GM12878 (cell line): ENCODE data around the gene WRAP73. TPM values are rescaled to one million over a fixed set of nuclear protein-coding genes. Genes with fewer than 3 reads are reported as not detected.
A peak's percentile ranks its signal among the peaks of the same experiment; 100 is the strongest.

Source experiments
- NFXL1 ChIP-seq: fragments of 450-650 bp; IDR thresholded peaks from 2 replicates; pipeline ENCODE4 v1.6.1; 2017; ENCODE audit warnings: antibody characterized with exemption, mild to moderate bottlenecking, borderline replicate concordance
- NR2C2 ChIP-seq: IDR thresholded peaks from 2 replicates; pipeline ENCODE4 v1.6.1; 2011; ENCODE audit warnings: borderline replicate concordance, low read depth; ENCODE audit not compliant: control insufficient read depth, insufficient read length
- PKNOX1 ChIP-seq: fragments of 450-650 bp; IDR thresholded peaks from 2 replicates; pipeline ENCODE4 v1.6.1; 2016; ENCODE audit warnings: mild to moderate bottlenecking
- POLR2AphosphoS5 ChIP-seq: IDR thresholded peaks from 2 replicates; pipeline ENCODE4 v1.6.1; 2011; ENCODE audit warnings: mild to moderate bottlenecking, low read length, inconsistent platforms
- RAD21 ChIP-seq: IDR thresholded peaks from 2 replicates; pipeline ENCODE4 v1.6.1; 2011; ENCODE audit warnings: mild to moderate bottlenecking, low read depth, low read length, moderate library complexity; ENCODE audit not compliant: insufficient read depth
- RUNX3 ChIP-seq: IDR thresholded peaks from 2 replicates; pipeline ENCODE4 v1.6.1; 2012; ENCODE audit warnings: low read length, inconsistent platforms
- STAT3 ChIP-seq: IDR thresholded peaks from 2 replicates; pipeline ENCODE4 v1.6.1; 2011; ENCODE audit warnings: low read depth, low read length, improper control_type of control experiment
- polyA plus RNA-seq, 11 experiments: library from polyadenylated mRNA; depleted of rRNA in 4 of 11; unstranded in 6 of 11; stranded (reverse) in 5 of 11; fragments of >200 nt; fragmentation: Nextera tagmentation in 4 of 11; fragmentation: Illumina TruSeq in 1 of 11; extraction: Ambion mirVana in 4 of 11; extraction: Trizol in 1 of 11; gene quantifications; 1 replicate in 1 of 11; 2 replicates in 10 of 11; pipeline versions ENCODE4 v1.2.1 to v1.2.3, GENCODE V29; 2011 to 2016; ENCODE audit warnings: inconsistent platforms in 2 of 11, missing spikeins in 2 of 11, low read depth in 1 of 11
- total RNA-seq, 4 experiments: library from RNA; depleted of rRNA in 3 of 4; stranded (reverse); fragments of >200 nt in 3 of 4; fragmentation: Illumina TruSeq in 1 of 4; extraction: Trizol in 1 of 4; gene quantifications; 2 replicates each; pipeline versions ENCODE4 v1.2.1 to v1.2.3, GENCODE V29; 2013 to 2021
- TF ChIP-seq, protein P1 (sequence below): fragments of 450-650 bp; IDR thresholded peaks from 2 replicates; pipeline ENCODE4 v1.6.1; 2018; ENCODE audit warnings: borderline replicate concordance, mild to moderate bottlenecking; ENCODE audit not compliant: partially characterized antibody

Gene WRAP73
- total and polyA plus RNA-seq, 10 of the 15 experiments (the other 5 are each of a cell fraction or from before 2014, with no cell fraction given): 3.2 to 65.8 (median 48.0) TPM

- TF ChIP-seq, protein P1, sequence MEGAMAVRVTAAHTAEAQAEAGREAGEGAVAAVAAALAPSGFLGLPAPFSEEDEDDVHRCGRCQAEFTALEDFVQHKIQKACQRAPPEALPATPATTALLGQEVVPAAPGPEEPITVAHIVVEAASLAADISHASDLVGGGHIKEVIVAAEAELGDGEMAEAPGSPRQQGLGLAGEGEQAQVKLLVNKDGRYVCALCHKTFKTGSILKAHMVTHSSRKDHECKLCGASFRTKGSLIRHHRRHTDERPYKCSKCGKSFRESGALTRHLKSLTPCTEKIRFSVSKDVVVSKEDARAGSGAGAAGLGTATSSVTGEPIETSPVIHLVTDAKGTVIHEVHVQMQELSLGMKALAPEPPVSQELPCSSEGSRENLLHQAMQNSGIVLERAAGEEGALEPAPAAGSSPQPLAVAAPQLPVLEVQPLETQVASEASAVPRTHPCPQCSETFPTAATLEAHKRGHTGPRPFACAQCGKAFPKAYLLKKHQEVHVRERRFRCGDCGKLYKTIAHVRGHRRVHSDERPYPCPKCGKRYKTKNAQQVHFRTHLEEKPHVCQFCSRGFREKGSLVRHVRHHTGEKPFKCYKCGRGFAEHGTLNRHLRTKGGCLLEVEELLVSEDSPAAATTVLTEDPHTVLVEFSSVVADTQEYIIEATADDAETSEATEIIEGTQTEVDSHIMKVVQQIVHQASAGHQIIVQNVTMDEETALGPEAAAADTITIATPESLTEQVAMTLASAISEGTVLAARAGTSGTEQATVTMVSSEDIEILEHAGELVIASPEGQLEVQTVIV: no peak
- peak; percentile 42; the same call in 1 of the 2 replicates for TF ChIP-seq RAD21
- no peak for TF ChIP-seq NFXL1
- no peak for TF ChIP-seq PKNOX1
- no peak for TF ChIP-seq NR2C2
- TF ChIP-seq POLR2AphosphoS5: peak; percentile 76
- peak; percentile 81; the same call in 1 of the 2 replicates for TF ChIP-seq STAT3
- TF ChIP-seq RUNX3: no peak
- TF ChIP-seq, all 136 proteins: peak for 69
These were observed 26.9 kb upstream of the WRAP73 start (continued) for GRCh38 chr1:3676581-3677470.
